ENCODE measurements around the gene NPR3.

NPR3 gene

DNA sequence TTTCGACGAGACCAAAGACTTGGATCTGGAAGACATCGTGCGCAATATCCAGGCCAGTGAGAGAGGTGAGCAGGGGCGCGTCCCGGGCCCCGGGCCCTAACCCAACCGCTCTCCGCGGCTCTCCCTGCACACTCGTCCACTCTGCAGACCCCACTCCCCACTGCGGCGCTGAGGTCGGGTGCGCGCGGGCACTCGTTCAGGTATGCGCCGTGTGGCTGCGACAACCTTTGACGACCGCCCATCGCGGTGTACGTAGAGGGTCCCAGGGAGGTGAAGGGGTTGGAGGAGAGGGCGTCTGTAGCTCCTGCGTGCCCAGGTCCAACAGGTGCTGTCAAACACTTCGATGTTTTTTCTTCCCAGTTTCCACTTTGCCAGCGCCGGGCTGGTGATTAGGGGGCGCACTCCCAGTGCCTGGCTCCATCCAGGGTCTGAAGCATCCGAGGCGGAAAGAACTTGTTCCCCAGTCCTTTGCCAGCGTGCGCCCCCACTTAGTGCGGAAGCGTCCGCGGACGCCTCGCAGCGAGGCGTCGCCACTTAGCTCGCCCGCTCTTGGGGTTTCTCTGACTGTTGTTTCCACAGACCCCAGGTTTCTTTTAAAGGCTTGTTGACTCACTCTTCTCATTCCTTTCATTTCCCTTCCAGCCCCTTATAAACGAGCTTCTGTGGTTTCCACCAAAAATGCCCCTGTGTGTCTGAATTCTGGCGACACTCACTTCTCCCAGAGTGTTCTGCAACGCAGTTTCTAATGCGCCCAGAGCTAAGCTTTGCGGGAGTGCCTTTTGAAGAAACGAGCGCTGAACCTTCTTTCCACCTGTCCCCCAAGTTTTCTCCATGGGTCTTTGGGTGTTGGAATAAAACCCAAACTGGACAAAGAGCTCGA lies 1.6 kb downstream of the NPR3 start:
- DNase-seq, result no peak

DNA sequence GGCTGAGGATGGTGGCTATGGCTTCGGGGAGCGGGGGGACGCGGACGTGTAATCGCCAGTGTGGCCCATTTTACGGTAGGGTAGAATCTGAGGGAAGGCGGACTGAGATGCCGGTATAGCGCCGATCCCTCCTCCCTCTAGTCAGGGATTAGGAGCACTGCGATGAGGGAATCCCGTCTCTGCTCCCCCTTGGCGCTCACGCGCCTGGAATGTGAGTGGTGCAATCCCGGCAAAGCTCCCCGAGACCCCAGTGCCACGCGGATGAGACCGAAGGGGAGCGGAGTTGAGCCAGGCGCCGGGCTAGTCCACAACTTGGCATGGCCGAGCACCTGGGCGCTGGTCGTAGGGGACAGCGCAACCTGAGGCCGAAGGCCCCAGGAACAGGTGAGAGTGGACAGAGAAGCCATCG lies 2.2 kb downstream of the NPR3 start:
- DNase-seq, result no peak

- DNase-seq, result no peak
Observed at GRCh38 chr5:32713770-32714381, 2.8 kb downstream of the NPR3 start.

- DNase-seq, result no peak
Observed at GRCh38 chr5:32714836-32715235, 3.7 kb downstream of the NPR3 start.

- no peak for DNase-seq
Observed at GRCh38 chr5:32720300-32720699, 9.2 kb downstream of the NPR3 start.

DNA sequence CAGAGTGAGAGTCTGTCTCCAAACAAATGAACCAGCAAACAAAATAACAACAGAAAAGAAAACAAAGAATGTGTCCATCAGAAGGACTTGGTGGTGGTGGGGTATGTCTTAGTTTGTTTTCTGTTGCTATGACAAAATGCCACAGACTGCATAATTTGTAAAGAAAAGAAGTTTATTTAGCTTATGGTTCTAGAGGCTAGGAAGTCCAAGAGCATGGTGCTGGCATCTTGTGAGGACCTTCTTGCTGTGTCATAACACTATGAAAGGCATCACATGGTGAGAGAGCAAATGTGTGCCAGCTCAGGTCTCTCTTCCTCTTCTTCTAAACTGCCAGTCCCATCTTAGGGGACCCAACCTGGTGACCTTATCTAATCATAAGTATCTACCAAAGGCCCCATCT lies 10.5 kb downstream of the NPR3 start:
- no peak for DNase-seq

DNA sequence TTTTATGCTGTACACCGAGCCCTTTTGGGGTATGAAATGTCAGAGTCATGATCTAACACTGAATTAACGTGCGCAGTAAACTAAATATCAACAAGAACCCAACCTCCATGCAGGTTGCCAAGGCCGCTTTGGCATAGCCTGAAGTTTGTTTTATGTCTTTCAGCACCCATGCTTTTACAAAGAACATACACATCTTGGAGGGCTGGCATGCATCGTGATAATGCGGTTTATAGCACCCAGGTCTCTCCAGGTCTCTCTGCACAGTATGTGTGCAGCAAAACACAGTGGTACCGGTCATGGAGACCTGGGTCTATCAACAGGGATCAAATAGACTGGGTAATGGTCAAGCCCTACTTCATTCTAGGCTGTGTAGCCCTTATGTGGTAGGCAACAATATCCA lies 11.8 kb downstream of the NPR3 start:
- no peak for DNase-seq

DNA sequence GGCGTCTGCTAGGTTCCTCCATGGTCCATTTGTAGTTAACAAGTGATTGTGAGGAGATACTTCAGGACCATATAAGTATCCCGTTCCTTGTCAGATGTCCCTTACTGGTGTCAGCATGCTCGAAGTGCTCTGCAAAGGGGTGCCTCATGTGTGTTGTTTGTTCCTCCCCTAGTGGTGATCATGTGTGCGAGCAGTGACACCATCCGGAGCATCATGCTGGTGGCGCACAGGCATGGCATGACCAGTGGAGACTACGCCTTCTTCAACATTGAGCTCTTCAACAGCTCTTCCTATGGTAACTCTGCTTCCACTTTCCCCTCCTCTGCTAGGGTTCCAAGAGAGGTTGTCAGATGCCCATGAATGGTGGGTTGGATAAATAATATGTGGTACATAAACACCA lies 13.4 kb downstream of the NPR3 start:
- no peak for DNase-seq

GRCh38 chr5:32726086-32726557 lies 15.0 kb downstream of the NPR3 start:
- no peak for DNase-seq

DNA sequence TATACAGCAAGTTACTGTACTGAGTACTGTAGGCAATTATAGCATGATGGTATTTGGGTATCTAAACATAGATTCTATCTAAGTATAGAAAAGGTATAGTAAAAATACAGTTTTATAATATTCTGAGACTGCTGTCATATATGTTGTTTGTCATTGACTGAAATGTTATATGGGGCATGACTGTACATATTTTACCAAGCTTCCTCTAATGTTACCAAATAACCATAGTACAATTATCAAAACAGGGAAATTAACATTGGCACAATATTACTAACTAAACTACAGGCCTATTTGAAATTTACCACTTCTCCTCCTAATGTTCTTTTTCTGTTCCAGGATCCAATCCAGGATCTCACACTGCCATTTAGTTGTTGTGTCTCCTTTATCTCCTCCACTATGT lies 18.5 kb downstream of the NPR3 start:
- no peak for DNase-seq

DNA sequence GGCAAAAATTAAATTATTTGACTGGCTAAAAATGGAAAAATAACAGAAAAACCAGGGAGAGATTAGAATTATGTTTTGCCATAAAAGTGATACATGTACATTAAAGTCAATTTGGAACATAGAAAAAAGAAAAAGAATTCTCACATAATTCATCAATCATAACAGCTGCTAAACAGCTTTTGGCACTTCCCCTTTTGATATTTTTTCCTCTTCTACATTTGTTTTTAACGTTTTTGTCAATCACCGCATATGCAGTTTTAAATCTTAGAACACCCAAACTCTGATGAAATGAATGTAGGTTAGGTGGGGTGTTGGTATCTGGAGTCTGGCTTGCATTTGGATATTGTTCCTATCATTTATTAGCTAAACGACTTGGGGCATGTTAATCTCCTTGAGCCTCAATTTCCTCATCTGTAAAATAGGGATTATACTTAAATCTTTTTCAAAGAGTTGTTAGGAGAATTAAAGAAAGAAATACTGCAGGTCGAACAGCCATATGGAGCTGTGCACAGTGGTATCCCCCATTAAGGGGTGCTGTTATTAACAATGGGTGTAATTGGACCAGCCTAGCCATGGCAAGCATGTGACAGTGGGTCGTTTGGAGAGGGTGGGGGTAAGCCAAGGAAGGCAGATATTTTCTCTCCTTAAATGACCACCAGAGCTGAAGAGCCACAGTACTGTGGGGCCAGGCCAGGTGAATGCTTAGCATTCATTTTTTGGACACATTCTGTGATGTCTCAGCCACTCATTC lies 22.6 kb downstream of the NPR3 start:
- DNase-seq, result no peak

DNA sequence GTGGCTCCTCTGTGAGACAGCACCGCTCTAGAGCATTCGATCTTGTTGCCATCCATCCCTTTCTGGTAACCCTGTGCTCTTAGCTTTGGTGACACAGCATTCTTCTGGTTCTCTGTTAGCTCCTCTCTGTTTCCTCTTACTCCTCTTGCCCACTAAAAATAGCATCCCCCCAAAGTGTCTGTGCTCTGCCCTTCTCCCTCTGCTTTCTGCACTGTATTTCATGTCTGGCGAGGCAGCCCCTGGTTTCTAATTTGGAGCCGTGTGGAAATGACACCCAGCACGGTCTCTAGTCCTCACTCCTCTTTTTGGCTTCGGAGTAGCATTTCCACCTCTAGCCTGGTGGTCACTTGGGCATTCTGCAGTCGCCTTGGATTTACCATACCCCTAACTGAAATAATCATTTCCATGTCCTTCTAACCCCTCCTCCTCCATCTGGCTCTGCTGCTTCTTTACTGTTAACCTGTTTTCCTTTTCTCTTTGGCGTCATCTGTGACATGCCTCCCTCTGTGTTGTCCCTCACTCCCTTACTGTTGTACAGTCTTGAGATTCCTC lies 23.8 kb downstream of the NPR3 start:
- DNase-seq, result no peak

DNA sequence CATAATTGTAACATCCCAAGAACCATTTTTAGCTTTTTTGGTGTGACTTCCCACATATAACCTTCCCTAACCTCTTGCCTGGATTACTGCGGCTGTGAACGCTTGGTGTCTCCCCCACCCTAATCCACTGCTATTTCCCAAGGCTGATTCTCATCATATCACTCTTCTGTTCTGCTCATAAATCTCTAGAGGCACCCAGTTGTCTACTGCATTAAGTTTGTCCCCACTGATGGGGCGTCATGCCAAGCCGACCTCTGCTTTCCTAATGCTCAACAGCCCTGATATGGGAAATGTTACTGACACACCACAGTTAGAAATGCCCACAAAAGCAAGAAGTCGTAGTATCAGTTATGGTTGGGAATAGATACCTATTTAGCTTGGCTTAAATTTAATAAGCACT lies 24.4 kb downstream of the NPR3 start:
- DNase-seq, result no peak

DNA sequence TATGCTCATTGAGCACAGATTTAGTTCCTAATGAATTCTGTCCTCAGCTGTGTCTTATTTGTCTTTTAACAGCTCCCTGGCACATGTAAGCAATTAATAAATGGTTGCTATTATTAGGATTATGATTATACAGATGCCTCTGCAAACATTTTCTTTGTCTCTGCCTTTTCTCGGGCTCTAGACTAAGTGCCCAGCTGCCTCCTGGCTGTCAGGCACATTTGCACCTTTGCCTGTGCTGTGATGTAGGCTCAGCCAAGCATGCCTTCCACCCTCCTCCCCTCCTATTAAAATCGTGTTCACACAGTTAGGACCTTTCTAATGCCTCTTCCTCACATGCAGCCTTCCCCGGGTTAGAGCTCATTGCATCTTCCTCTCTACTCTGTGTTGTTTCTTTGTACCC lies 25.7 kb downstream of the NPR3 start:
- DNase-seq, result no peak

DNA sequence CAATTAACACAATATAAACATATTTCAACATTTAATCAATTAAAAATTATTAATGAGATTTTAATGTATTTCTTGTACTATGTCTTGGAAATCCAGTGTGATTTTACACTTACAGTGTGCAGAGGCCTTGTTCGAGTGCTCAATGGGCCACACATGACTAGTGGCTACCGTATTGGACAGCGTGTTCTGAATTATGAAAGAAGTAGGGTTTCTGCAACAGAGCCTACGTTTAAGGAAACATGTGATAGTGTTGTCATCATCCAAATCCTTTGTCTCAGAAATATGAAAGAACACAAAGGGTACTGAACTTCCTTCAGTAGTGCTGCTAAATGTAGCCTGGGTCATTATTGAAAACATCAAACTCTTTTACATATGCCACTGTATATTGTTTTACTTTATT lies 29.5 kb downstream of the NPR3 start:
- DNase-seq, result no peak

DNA sequence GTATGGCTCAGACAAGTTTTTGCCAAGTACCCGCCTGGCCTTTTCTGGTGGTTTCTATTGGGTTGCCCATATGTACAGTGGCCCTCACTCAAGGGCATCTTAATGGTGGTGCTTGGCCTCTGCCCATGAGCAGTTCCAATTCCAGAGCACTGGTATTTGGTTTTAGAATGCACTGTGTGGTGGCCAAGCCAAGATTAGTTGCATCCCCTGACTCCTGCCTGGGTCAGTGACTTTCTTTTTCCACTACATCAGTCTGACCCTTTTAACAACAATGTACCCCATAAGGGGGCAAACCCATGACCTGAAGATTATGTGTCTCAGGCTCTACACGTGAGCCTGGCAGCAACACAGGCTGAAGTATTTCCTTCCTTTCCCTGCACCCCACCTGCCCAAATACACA lies 34.2 kb downstream of the NPR3 start:
- DNase-seq, result no peak

- DNase-seq, result no peak
Observed at GRCh38 chr5:32752411-32752810, 41.3 kb downstream of the NPR3 start.

GRCh38 chr5:32753051-32753450 lies 41.9 kb downstream of the NPR3 start:
- DNase-seq, result no peak

GRCh38 chr5:32753765-32754164 lies 42.6 kb downstream of the NPR3 start:
- DNase-seq, result no peak

- no peak for DNase-seq
Observed at GRCh38 chr5:32754284-32754683, 43.2 kb downstream of the NPR3 start.

DNA sequence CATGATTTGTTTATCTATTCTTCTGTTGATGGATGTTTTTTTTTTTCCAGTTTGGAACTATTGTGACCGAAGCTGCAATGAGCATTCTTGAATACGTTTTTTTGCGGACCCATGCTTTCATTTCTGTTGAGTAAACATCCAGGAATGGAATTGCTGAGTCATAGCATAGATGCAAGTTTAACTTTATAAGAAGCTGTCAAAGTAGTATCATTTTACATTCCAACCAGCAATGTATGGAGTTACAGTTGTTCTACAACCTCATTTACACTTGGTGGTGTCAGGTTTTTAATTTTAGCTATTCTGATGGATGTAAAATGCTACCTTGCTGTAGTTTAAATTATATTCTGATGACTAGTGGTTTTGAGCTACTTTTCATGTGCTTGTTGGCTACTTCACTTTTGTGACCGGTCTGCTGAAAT lies 49.0 kb downstream of the NPR3 start:
- DNase-seq, result no peak

DNA sequence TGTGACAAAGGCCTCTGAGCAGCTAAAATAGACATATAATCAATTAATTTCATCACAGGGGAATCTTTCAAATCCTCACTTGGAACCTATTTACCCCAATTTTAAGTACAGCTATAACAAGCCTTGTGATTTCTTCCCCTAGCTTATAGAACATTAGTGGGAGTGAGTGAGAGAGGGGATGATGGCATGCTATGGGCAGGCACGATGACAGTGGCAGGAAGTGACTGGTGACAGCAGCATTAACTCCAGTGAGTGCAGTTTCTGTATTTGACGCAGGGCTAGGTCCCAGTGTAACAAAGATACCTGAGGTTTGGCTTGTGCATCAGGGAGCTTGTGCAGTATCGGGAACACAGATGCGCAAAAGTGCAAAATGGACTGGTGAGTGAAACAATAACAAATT lies 54.1 kb downstream of the NPR3 start:
- DNase-seq, result no peak

GRCh38 chr5:32767948-32768467 lies 56.9 kb downstream of the NPR3 start:
- no peak for DNase-seq
